Stimulated activated naive B cell treated with anti-CD40 and anti-IgM and Interleukin-4, amounts not matched to agents 10 μg/mL and 1 μg/mL and 100 μg/mL, for 72 hours (primary cell): ENCODE measurements around the gene NUP62.
"Not testable (repeated sequence)": the region's sequence is repeated elsewhere in the genome, so short reads cannot be mapped to it uniquely, and the experiment has no call there.

Experiments
- ATAC-seq, 2 donors: fragments of 150-1000 bp; cut with Tn5 transposase; replicated peaks; 2 replicates each; pipeline ENCODE4 v1.10.0; 2021; ENCODE audit warnings: moderate library complexity in 1 of 2
- DNase-seq: peaks from one replicate; pipeline ENCODE4 v3.0.0; 2021
- H3K27ac Mint-ChIP-seq: one replicate; pipeline ENCODE4 v1.8.0; 2022; ENCODE audit warnings: mild to moderate bottlenecking, mixed read lengths
- H3K27me3 Mint-ChIP-seq, 2 donors: one replicate each; pipeline ENCODE4 v1.8.0; 2022; ENCODE audit warnings: mixed read lengths in 2 of 2
- H3K36me3 Mint-ChIP-seq, 2 donors: one replicate each; pipeline ENCODE4 v1.8.0; 2022; ENCODE audit warnings: mixed read lengths in 2 of 2, mild to moderate bottlenecking in 1 of 2
- H3K4me1 Mint-ChIP-seq, 2 donors: one replicate each; pipeline ENCODE4 v1.8.0; 2022; ENCODE audit warnings: mixed read lengths in 2 of 2, mild to moderate bottlenecking in 1 of 2
- H3K4me3 Mint-ChIP-seq, 2 donors: one replicate each; pipeline ENCODE4 v1.8.0; 2022; ENCODE audit warnings: mild to moderate bottlenecking in 2 of 2, mixed read lengths in 2 of 2, moderate library complexity in 1 of 2
- H3K9me3 Mint-ChIP-seq, 2 donors: one replicate each; pipeline ENCODE4 v1.8.0; 2022; ENCODE audit warnings: mixed read lengths in 2 of 2, mild to moderate bottlenecking in 1 of 2

The NUP62 gene

GRCh38 chr19:49925486-49925885 lies 3.8 kb downstream of the NUP62 start:
- Mint-ChIP-seq H3K4me1 (peaks cover 57 to 84% of the 10 kb centered on the region in 2 donors), H3K4me3 (peak overlapping the region; percentile 73 to 76), H3K36me3 (peaks cover 70 to 83% of the 10 kb centered on the region in 2 donors), H3K27me3 (no peaks in the 10 kb centered on the region), H3K9me3 (peaks cover 3 to 5% of the 10 kb centered on the region in 2 donors), H3K27ac (peak overlapping the region; percentile 59)
- DNase-seq (no peak), ATAC-seq (no peak)

GRCh38 chr19:49924881-49925210 lies 4.5 kb downstream of the NUP62 start:
- not testable (repeated sequence) for H3K27me3 Mint-ChIP-seq, DNase-seq, H3K9me3 Mint-ChIP-seq, ATAC-seq
- H3K27ac Mint-ChIP-seq: peak overlapping the region; percentile 59
- peaks cover 54 to 84% of the 10 kb centered on the region in 2 donors for H3K4me1 Mint-ChIP-seq
- H3K36me3 Mint-ChIP-seq: peaks cover 69 to 82% of the 10 kb centered on the region in 2 donors
- H3K4me3 Mint-ChIP-seq: peak overlapping the region; percentile 75 to 76

DNA sequence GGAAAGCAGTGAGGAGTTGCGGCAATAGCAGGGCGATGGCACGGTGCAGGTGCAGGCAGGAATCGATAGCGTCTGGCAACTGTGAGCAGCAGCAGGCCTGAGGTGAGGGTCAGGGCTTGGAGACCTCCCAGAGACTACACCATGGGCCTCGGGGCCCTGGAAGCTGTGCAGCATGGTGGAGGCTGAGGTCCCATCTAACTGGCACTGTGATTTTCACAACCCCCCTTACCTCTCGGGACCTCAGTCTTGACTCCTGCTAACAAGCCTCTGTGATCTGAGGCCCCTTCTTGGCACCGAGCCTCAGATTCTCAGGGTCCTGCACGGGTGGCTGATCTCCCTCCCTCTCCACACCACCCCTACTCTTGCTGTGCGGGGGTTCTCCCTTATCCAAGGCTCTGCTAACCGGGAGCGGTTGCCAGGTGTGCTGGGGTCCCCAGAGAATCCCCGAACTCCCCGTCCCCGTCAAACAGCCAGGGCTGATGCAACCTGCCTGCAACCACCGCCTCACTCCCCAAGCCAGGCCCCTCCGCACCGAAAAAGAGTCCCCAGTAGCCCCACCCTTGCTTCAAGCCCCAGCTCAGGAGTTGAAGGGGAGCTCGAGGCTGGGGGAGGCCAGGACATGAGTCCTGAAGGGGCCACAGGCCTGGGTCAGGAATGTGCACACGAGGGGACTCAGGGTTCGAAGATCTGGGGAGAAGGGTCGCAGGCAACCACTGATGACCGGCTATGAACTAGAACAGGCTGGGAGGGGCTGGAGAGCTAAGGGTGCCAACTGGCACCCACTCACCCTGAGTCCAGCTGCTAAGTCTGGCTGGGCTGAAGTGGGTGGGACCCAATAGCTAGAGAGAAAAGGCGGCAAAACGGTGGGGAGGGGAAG lies 5.1 kb downstream of the NUP62 start:
- peak overlapping the region; percentile 75 to 76 for H3K4me3 Mint-ChIP-seq
- no peaks in the 10 kb centered on the region for H3K9me3 Mint-ChIP-seq
- peak overlapping the region; percentile 90 for H3K27ac Mint-ChIP-seq
- peaks cover 67 to 82% of the 10 kb centered on the region in 2 donors for H3K36me3 Mint-ChIP-seq
- peaks cover 54 to 84% of the 10 kb centered on the region in 2 donors for H3K4me1 Mint-ChIP-seq
- DNase-seq: no peak
- ATAC-seq: peak in 1 of 2 donors; percentile 18
- H3K27me3 Mint-ChIP-seq: no peaks in the 10 kb centered on the region

DNA sequence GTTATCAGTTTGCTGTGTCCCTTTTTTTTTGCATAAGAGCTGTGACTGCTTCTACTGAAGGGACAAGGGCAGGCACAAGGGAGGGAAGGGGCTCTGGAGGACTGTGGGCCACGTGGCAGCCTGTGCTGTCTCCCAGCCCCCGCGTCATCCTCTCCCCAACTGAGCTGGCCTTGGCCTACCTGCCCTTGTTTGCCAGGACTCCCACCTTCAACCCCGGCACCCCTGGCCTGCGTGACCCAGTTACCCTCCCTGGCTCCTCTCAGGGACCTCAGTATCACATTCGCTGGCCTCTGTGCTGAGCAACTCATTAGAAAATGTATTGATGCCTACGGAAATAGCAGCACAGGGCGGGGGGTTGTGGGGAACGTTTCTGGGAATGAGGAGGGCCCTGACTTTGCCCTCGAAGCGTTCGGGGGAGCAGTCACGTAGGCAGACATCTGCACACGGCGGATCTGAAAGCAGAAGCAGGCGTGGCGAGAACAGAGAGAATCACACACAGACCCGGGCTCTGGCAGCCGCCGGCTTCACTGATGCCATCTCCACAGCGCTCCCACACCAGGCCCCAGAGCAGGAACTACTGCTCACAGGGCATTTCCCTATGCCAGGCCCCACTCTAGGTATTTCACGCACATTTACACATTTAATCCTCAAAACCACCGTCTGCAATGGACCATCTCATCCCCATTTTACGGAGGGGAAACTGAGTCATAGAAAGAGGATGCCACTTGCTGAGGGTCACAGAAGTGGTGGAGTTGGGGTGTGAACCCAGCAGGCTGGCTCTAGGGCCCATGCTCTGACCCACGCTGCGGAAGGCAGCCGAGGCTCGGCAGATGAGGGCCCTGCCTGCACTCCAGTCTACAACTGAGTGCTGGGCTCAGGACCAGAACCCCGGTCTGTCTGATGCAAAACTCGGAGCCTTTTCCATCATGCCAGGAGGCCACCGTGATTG lies 6.0 kb downstream of the NUP62 start:
- Mint-ChIP-seq H3K4me3 (peak overlapping the region; percentile 50 to 55), H3K9me3 (no peaks in the 10 kb centered on the region), H3K36me3 (peaks cover 63 to 76% of the 10 kb centered on the region in 2 donors), H3K4me1 (peaks cover 58 to 88% of the 10 kb centered on the region in 2 donors), H3K27me3 (no peaks in the 10 kb centered on the region), H3K27ac (peak overlapping the region; percentile 82)
- ATAC-seq (no peak), DNase-seq (no peak)

- Mint-ChIP-seq H3K27ac (peak overlapping the region; percentile 90), H3K4me3 (peak overlapping the region; percentile 56 to 73), H3K27me3 (no peaks in the 10 kb centered on the region), H3K9me3 (no peaks in the 10 kb centered on the region), H3K4me1 (peaks cover 60 to 92% of the 10 kb centered on the region in 2 donors), H3K36me3 (peaks cover 61 to 78% of the 10 kb centered on the region in 2 donors)
- ATAC-seq (peak in 1 of 2 donors; percentile 25), DNase-seq (no peak)
Measured at GRCh38 chr19:49921871-49922795, 7.2 kb downstream of the NUP62 start.

GRCh38 chr19:49920624-49921363 lies 8.5 kb downstream of the NUP62 start:
- Mint-ChIP-seq H3K4me1 (peaks cover 63 to 93% of the 10 kb centered on the region in 2 donors), H3K9me3 (no peaks in the 10 kb centered on the region), H3K27ac (peak overlapping the region; percentile 90), H3K4me3 (peak overlapping the region in 1 of 2 donors; percentile 21), H3K27me3 (no peaks in the 10 kb centered on the region), H3K36me3 (peaks cover 69 to 81% of the 10 kb centered on the region in 2 donors)
- ATAC-seq (no peak), DNase-seq (no peak)

- Mint-ChIP-seq H3K27me3 (no peaks in the 10 kb centered on the region), H3K36me3 (peaks cover 71 to 84% of the 10 kb centered on the region in 2 donors), H3K9me3 (peaks cover 3 to 4% of the 10 kb centered on the region in 2 donors), H3K4me3 (peak overlapping the region; percentile 3 to 26), H3K27ac (peak overlapping the region; percentile 88), H3K4me1 (peaks cover 68 to 94% of the 10 kb centered on the region in 2 donors)
- DNase-seq (no peak), ATAC-seq (no peak)
Measured at GRCh38 chr19:49918089-49918488, 11.2 kb downstream of the NUP62 start.

DNA sequence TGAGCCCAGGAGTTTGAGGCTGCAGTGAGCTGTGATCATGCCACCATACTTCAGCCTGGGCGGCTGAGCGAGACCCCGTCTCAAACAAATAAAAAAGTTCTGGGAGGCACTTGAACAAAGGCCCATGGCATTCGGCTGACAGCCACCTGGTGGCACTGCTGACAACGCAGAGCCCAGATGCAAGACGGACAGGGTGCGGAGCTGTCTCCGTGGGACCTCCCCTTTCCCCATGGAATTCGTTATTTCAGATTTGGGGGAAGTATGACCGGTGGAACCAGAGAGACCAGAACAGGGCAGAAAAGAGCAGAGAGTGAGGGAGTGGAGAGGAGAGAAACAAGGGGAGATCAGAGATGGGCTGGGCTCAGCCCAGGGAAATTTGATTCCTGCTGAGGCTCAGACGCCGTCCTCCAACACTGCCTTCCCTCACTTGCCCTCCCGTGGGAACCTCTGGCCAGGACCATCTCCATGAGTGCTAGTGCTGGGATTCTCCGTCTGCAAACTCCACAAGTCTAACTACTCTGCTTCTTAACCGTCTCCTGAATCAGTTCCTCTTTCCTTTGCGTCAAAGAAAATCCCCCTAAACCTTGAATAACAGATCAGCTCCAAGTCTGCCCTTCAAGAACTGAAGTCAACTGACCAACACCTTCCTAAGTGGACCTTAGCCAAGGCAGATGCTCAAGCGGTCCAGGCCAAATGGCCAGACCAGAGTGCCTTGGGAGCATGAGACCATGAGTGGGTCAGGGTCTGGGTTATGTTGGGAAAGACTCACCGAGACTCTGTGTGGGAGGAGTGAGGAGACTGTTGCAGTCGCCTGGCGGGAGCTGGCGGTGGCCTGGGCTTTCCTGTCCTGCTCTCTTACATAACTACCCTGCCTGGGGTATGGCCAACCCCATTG lies 12.2 kb downstream of the NUP62 start:
- peaks cover 76 to 83% of the 10 kb centered on the region in 2 donors for H3K36me3 Mint-ChIP-seq
- ATAC-seq (peak; percentile 55 to 74), DNase-seq (no peak)
- H3K27me3 Mint-ChIP-seq: no peaks in the 10 kb centered on the region
- H3K27ac Mint-ChIP-seq: peak overlapping the region; percentile 88
- peaks cover 72 to 94% of the 10 kb centered on the region in 2 donors for H3K4me1 Mint-ChIP-seq
- H3K4me3 Mint-ChIP-seq: peak overlapping the region; percentile 45 to 69
- peaks cover 4 to 7% of the 10 kb centered on the region in 2 donors for H3K9me3 Mint-ChIP-seq

DNA sequence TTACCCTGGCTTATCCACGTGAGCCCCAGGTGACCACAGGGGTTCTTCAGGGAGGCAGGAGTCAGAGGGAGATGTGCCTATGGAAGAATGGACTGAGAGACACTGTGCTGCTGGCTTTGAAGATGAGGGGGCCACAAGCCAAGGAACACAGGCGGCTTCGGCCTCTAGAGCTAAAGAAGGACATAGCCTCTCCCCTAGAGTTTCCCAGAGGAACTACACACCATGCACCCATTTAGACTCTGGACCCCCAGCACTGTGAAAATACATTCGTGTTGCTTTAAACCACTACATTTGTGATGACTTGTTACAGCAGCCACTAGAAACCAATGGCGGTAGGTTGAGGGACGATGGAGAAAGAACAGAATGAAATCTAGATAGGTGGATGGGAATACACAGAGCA lies 14.0 kb downstream of the NUP62 start:
- no peaks in the 10 kb centered on the region for H3K27me3 Mint-ChIP-seq
- peaks cover 4 to 7% of the 10 kb centered on the region in 2 donors for H3K9me3 Mint-ChIP-seq
- H3K4me3 Mint-ChIP-seq: peak overlapping the region; percentile 25 to 67
- peaks cover 68 to 78% of the 10 kb centered on the region in 2 donors for H3K36me3 Mint-ChIP-seq
- H3K27ac Mint-ChIP-seq: peak overlapping the region; percentile 84
- H3K4me1 Mint-ChIP-seq: peaks cover 68 to 94% of the 10 kb centered on the region in 2 donors
- ATAC-seq (no peak), DNase-seq (no peak)

DNA sequence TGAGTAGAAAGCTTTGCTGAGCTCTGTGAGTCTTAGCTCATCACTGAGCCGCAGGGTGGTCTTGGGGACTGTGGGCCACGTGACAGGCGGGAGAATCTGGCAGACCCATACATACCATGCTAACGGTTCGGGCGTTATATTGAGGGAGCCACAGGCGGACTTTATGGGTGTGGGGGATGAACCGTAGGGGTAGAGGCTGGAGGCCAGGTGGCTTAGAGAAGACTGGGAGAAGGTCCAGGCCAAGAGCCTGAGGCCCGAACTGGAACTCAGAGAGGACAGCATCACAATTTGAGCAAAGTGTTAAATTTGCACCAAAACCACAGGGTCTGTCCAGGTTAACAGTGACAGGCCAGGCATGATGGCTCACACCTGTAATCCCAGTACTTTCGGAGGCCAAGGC lies 15.6 kb downstream of the NUP62 start:
- Mint-ChIP-seq H3K9me3 (peaks cover 4 to 7% of the 10 kb centered on the region in 2 donors), H3K4me1 (peaks cover 73 to 98% of the 10 kb centered on the region in 2 donors), H3K27me3 (no peaks in the 10 kb centered on the region), H3K36me3 (peaks cover 71 to 84% of the 10 kb centered on the region in 2 donors), H3K27ac (peak overlapping the region; percentile 96), H3K4me3 (peak overlapping the region; percentile 72 to 75)
- DNase-seq: no peak
- no peak for ATAC-seq

DNA sequence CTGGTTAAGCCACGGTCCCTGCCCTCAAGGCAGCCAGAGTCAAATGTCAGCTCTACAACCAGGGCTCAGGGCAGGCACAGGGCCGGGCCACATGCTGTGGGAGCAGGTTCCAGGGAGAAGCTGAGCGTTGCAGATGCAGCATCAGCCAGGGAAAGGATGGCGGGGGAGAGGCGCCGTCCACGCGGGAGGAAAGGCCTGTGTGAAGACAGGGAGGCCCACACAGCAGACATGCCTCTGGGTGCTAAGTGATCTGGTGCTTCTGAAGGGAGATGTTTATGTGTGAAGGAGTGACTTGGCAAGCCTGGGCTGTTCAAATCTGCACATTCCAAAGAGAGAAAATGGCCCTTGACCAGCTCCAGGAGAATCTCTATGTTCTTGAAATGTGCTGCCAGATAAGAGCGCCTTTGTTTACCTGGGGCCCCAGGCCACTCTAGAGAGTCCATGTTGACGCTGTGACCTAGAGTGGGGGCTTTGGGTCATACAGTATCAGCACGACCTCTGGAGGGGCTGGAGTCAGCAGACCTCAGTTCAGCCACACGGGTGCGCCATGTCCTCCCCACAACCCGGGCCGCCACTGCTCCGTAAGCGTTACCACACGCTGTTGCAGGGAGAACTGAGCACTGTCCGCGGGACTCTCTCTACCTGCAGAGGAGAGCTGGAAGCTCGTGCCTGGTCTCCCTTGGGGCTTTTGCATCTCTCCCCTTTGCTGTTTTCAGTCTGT lies 16.2 kb downstream of the NUP62 start:
- Mint-ChIP-seq H3K36me3 (peaks cover 74 to 84% of the 10 kb centered on the region in 2 donors), H3K9me3 (peaks cover 4 to 7% of the 10 kb centered on the region in 2 donors), H3K27ac (peak overlapping the region; percentile 96), H3K4me3 (peak overlapping the region; percentile 57 to 75), H3K27me3 (no peaks in the 10 kb centered on the region), H3K4me1 (peaks cover 74 to 98% of the 10 kb centered on the region in 2 donors)
- no peak for ATAC-seq
- no peak for DNase-seq
